ENCODE results near the gene IL15.

DNA sequence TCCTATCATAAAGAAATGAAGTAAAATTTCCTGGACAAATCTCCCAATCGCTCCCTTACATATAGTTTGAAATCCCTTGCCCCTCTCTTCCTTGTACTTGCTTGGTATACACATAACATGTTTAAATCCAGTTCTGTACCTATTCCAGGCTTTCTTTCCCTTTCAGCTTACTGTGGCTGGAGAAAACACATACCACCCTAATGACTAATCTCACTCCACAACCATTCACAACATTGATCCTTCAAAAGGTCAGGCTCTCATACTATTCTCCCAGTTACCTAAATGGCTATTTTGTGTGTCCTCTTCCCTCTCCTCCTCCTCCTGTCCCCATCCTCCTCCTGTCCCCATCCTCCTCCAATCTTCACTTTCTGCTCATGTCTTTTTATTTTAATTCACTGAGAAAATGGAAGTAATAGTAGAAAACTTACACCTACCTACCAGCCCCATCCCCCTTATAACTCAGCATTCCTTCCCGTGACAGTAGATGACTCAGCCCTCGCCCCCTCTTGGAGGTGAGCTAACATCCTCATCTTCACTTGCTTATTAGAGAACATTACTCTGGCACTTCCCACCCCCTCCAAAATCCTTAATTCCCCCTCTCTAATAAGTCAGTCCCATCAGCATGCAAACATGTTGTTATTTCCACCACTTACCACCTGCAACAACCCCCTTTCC, 77.5 kb downstream of the IL15 start:
- TF ChIP-seq EZH2phosphoT487 (conservative IDR thresholded peaks at IDR 0.05; ENCODE audit: low read length), result no peak
- TF ChIP-seq, protein P1, sequence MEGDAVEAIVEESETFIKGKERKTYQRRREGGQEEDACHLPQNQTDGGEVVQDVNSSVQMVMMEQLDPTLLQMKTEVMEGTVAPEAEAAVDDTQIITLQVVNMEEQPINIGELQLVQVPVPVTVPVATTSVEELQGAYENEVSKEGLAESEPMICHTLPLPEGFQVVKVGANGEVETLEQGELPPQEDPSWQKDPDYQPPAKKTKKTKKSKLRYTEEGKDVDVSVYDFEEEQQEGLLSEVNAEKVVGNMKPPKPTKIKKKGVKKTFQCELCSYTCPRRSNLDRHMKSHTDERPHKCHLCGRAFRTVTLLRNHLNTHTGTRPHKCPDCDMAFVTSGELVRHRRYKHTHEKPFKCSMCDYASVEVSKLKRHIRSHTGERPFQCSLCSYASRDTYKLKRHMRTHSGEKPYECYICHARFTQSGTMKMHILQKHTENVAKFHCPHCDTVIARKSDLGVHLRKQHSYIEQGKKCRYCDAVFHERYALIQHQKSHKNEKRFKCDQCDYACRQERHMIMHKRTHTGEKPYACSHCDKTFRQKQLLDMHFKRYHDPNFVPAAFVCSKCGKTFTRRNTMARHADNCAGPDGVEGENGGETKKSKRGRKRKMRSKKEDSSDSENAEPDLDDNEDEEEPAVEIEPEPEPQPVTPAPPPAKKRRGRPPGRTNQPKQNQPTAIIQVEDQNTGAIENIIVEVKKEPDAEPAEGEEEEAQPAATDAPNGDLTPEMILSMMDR (IDR thresholded peaks at IDR 0.05; ENCODE audit: insufficient read depth, low read length, poor library complexity, severe bottlenecking), result no peak
